SU-DHL-6 (cell line): ENCODE results near the gene TLCD5.

Experiments used
- CTCF ChIP-seq: fragments of 200-600 bp; sonication (generic); IDR thresholded peaks from one replicate; pipeline ENCODE4 v1.5.1; 2017; ENCODE audit warnings: antibody characterized with exemption, mild to moderate bottlenecking, low read length, moderate library complexity; ENCODE audit not compliant: insufficient read depth, poor library complexity, severe bottlenecking
- EZH2phosphoT487 ChIP-seq: fragments of 200-600 bp; sonication (generic), shearing (Covaris generic); conservative IDR thresholded peaks from 2 replicates; pipeline ENCODE4 v1.6.1; 2018; ENCODE audit warnings: mild to moderate bottlenecking, antibody characterized with exemption, low read length, moderate library complexity, mixed read lengths

DNA sequence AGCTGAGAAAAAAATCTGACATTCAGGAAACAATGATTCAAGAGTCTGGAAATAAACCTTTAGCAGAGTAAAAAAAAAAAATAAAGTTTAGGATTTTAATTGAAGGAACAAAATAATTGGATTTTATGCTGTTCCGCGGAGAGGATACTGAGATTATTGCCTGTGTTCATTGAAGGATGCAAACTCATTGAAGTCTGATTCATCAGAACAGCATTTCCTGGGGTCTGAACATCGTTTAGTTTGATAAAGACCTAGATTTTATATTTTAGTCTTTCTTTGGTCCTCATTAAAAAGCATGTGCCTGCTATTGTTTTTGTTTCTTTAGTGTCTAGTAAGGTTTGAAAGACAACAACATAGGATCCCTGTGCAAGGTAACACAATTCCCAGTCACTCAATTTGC lies 4.5 kb downstream of the TLCD5 start:
- no peak for TF ChIP-seq CTCF
- no peak for TF ChIP-seq EZH2phosphoT487
